Measurements from ENCODE around the gene NFIA.

GRCh38 chr1:61157468-61157987 is 75.2 kb downstream of the NFIA start:
- TF ChIP-seq MXI1 (IDR thresholded peaks at IDR 0.05; ENCODE audit: low read depth, low read length) (no peak), SP1 (IDR thresholded peaks at IDR 0.05; ENCODE audit: low read depth, low read length) (no peak), RB1 (IDR thresholded peaks at IDR 0.05; ENCODE audit: borderline replicate concordance) (no peak), MEF2A (IDR thresholded peaks at IDR 0.05; ENCODE audit: insufficient read depth, low read depth, low read length) (no peak), ATF3 (IDR thresholded peaks at IDR 0.05; ENCODE audit: borderline replicate concordance, extremely low read depth, low read depth, low read length) (no peak), CTCF (IDR thresholded peaks at IDR 0.05 in 2 of 3, conservative IDR thresholded peaks at IDR 0.05 in 1 of 3; ENCODE audit: control insufficient read depth in 2 of 3, extremely low read depth in 1 of 3, insufficient read depth in 1 of 3, low read depth in 3 of 3, low read length in 3 of 3) (no peak), CHD2 (IDR thresholded peaks at IDR 0.05; ENCODE audit: borderline replicate concordance, low read depth, low read length) (no peak), POLR2AphosphoS5 (IDR thresholded peaks at IDR 0.05; ENCODE audit: low read length) (no peak), NRF1 (conservative IDR thresholded peaks at IDR 0.05; ENCODE audit: low read depth, low read length) (no peak)

All from GM12878 (cell line).